HG03460 (cell line): ENCODE measurements around the gene CCL22.
"Not testable (repeated sequence)": the region's sequence is repeated elsewhere in the genome, so short reads cannot be mapped to it uniquely, and the experiment has no call there.

ENCODE experiments used
- ATAC-seq: cut with Tn5 transposase; IDR thresholded peaks from one replicate; pipeline ENCODE4 v1.9.1; 2021; ENCODE audit not compliant: unreplicated experiment

The CCL22 gene

GRCh38 chr16:57391300-57391699, 32.7 kb downstream of the CCL22 start:
- no peak for ATAC-seq

- ATAC-seq, result no peak
These were observed 33.1 kb downstream of the CCL22 start for GRCh38 chr16:57391708-57392107.

- no peak for ATAC-seq
These were observed 34.1 kb downstream of the CCL22 start for GRCh38 chr16:57392694-57393093.

GRCh38 chr16:57394444-57394843, 35.9 kb downstream of the CCL22 start:
- ATAC-seq, result no peak

GRCh38 chr16:57395026-57395425, 36.4 kb downstream of the CCL22 start:
- no peak for ATAC-seq

GRCh38 chr16:57396786-57397185, 38.2 kb downstream of the CCL22 start:
- no peak for ATAC-seq

- ATAC-seq, result not testable (repeated sequence)
These were observed 38.9 kb downstream of the CCL22 start for GRCh38 chr16:57397493-57397892.

GRCh38 chr16:57401943-57402640, 43.5 kb downstream of the CCL22 start:
- no peak for ATAC-seq

- no peak for ATAC-seq
These were observed 45.6 kb downstream of the CCL22 start, which contains the start of gene CCL17 for GRCh38 chr16:57403965-57404817. CCL17 (plus strand) TSS chr16:57404767; CDS start chr16:57413933, 9,166 bp downstream.

- ATAC-seq, result no peak
These were observed 46.5 kb downstream of the CCL22 start for GRCh38 chr16:57405097-57405496.

GRCh38 chr16:57406881-57407280, 48.3 kb downstream of the CCL22 start:
- ATAC-seq, result no peak

GRCh38 chr16:57407521-57408353, 49.2 kb downstream of the CCL22 start:
- no peak for ATAC-seq

GRCh38 chr16:57409065-57409464, 50.5 kb downstream of the CCL22 start:
- ATAC-seq, result no peak

GRCh38 chr16:57409870-57410587, 51.4 kb downstream of the CCL22 start:
- ATAC-seq, result no peak

GRCh38 chr16:57411362-57411976, 52.9 kb downstream of the CCL22 start:
- ATAC-seq, result no peak

GRCh38 chr16:57412584-57412983, 54.0 kb downstream of the CCL22 start:
- ATAC-seq, result no peak

GRCh38 chr16:57413301-57413730, 54.7 kb downstream of the CCL22 start:
- ATAC-seq, result peak; percentile 69

GRCh38 chr16:57413733-57414132, 55.1 kb downstream of the CCL22 start:
- no peak for ATAC-seq
